Activated T-helper 1 cell treated with anti-CD3 and anti-CD28 coated beads, Interleukin-12 subunit alpha, Interleukin-12 subunit beta, Interleukin-2, Interleukin-4 antibody, amounts not matched to agents 30 ng/mL and 10 ng/mL and 1 ng/mL, durations not matched to agents 14 hours and 24 hours and 36 hours (primary cell): ENCODE measurements around the gene THSD7A. TPM values are rescaled to one million over a fixed set of nuclear protein-coding genes. Genes with fewer than 3 reads are reported as not detected.

Experiments
- DNase-seq: peaks from one replicate; pipeline ENCODE4 v3.0.0; 2021; ENCODE audit warnings: low spot score
- H3K27ac Mint-ChIP-seq: one replicate; pipeline ENCODE4 v1.8.0; 2021; ENCODE audit warnings: mild to moderate bottlenecking, mixed read lengths
- H3K27me3 Mint-ChIP-seq: one replicate; pipeline ENCODE4 v1.8.0; 2022; ENCODE audit warnings: mild to moderate bottlenecking, moderate library complexity, mixed read lengths; ENCODE audit not compliant: insufficient read depth
- H3K36me3 Mint-ChIP-seq: one replicate; pipeline ENCODE4 v1.8.0; 2021; ENCODE audit warnings: low read depth, mixed read lengths
- H3K4me1 Mint-ChIP-seq: one replicate; pipeline ENCODE4 v1.8.0; 2021; ENCODE audit warnings: low read depth, mixed read lengths
- H3K4me3 Mint-ChIP-seq: one replicate; pipeline ENCODE4 v1.8.0; 2021; ENCODE audit warnings: mild to moderate bottlenecking, moderate library complexity, mixed read lengths
- H3K9me3 Mint-ChIP-seq: one replicate; pipeline ENCODE4 v1.8.0; 2021; ENCODE audit warnings: mixed read lengths
- intact Hi-C: fragments of 100-400 bp; cut with micrococcal nuclease; formaldehyde crosslinking; loops from one replicate; pipeline ENCODE4 v1.15.1; 2024
- total RNA-seq: library from RNA; stranded (reverse); gene quantifications from 2 replicates; pipeline ENCODE4 v1.2.3, GENCODE V29; 2022

THSD7A gene, protein sequence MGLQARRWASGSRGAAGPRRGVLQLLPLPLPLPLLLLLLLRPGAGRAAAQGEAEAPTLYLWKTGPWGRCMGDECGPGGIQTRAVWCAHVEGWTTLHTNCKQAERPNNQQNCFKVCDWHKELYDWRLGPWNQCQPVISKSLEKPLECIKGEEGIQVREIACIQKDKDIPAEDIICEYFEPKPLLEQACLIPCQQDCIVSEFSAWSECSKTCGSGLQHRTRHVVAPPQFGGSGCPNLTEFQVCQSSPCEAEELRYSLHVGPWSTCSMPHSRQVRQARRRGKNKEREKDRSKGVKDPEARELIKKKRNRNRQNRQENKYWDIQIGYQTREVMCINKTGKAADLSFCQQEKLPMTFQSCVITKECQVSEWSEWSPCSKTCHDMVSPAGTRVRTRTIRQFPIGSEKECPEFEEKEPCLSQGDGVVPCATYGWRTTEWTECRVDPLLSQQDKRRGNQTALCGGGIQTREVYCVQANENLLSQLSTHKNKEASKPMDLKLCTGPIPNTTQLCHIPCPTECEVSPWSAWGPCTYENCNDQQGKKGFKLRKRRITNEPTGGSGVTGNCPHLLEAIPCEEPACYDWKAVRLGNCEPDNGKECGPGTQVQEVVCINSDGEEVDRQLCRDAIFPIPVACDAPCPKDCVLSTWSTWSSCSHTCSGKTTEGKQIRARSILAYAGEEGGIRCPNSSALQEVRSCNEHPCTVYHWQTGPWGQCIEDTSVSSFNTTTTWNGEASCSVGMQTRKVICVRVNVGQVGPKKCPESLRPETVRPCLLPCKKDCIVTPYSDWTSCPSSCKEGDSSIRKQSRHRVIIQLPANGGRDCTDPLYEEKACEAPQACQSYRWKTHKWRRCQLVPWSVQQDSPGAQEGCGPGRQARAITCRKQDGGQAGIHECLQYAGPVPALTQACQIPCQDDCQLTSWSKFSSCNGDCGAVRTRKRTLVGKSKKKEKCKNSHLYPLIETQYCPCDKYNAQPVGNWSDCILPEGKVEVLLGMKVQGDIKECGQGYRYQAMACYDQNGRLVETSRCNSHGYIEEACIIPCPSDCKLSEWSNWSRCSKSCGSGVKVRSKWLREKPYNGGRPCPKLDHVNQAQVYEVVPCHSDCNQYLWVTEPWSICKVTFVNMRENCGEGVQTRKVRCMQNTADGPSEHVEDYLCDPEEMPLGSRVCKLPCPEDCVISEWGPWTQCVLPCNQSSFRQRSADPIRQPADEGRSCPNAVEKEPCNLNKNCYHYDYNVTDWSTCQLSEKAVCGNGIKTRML (N-terminal part only)
- not detected in 2 replicates for total RNA-seq

GRCh38 chr7:11831736-11832495 is at the start of gene THSD7A:
THSD7A (minus strand) TSS chr7:11832198; CDS start chr7:11831946, 252 bp downstream.
- intact Hi-C loops, result loop anchor here (10.0 kb wide), 1 partner anchor 493 kb away; no protein-coding TSS in a partner anchor
- DNase-seq, result no peak

DNA sequence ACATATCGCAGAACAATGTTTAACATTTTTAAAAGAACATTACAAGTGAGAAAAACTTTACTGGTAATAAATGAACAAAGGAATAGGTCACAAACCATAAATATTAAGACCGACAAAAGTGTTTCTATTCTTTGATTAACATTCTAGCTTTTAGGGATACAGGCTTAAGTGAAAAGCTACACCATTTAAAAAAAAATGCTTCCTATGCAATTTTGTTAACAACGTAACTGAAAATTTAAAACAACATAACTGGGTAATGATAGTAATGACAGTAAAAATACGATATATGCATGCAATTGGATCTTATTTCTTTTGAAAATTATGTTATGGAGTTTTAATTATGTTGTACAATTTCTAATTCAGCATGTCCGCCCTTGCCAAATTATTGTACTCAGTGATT is 49.7 kb upstream of the THSD7A start:
- intact Hi-C loops, result no loop called here
- Mint-ChIP-seq H3K4me1 (no peaks in the 10 kb centered on the region), H3K27me3 (no peaks in the 10 kb centered on the region), H3K27ac (no peak overlapping the region), H3K36me3 (no peaks in the 10 kb centered on the region), H3K4me3 (no peak overlapping the region), H3K9me3 (no peaks in the 10 kb centered on the region)
- no peak for DNase-seq

More at GRCh38 chr7:11831736-11832495, at the start of gene THSD7A:
- Mint-ChIP-seq H3K36me3 (no peaks in the 10 kb centered on the region), H3K4me3 (no peak within 1 kb of the TSS), H3K9me3 (no peaks in the 10 kb centered on the region), H3K27me3 (peaks cover 27% of the 10 kb centered on the region), H3K27ac (no peak within 1 kb of the TSS), H3K4me1 (peaks cover 8% of the 10 kb centered on the region)

- H3K27ac Mint-ChIP-seq, result no peak overlapping the region
- H3K4me1 Mint-ChIP-seq, result no peaks in the 10 kb centered on the region
- H3K9me3 Mint-ChIP-seq, result no peaks in the 10 kb centered on the region
- DNase-seq, result no peak
- H3K4me3 Mint-ChIP-seq, result no peak overlapping the region
- intact Hi-C loops, result no loop called here
- no peaks in the 10 kb centered on the region for H3K27me3 Mint-ChIP-seq
- no peaks in the 10 kb centered on the region for H3K36me3 Mint-ChIP-seq
These were observed 43.6 kb upstream of the THSD7A start for GRCh38 chr7:11875635-11876034.

GRCh38 chr7:11865671-11866070 is 33.7 kb upstream of the THSD7A start:
- H3K9me3 Mint-ChIP-seq, result peaks cover 3% of the 10 kb centered on the region
- no peaks in the 10 kb centered on the region for H3K4me1 Mint-ChIP-seq
- intact Hi-C loops, result no loop called here
- no peaks in the 10 kb centered on the region for H3K36me3 Mint-ChIP-seq
- no peaks in the 10 kb centered on the region for H3K27me3 Mint-ChIP-seq
- H3K27ac Mint-ChIP-seq, result no peak overlapping the region
- H3K4me3 Mint-ChIP-seq, result no peak overlapping the region
- DNase-seq, result no peak

GRCh38 chr7:11858622-11859302 is 26.8 kb upstream of the THSD7A start:
- H3K27ac Mint-ChIP-seq, result no peak overlapping the region
- no peak overlapping the region for H3K4me3 Mint-ChIP-seq
- H3K4me1 Mint-ChIP-seq, result no peaks in the 10 kb centered on the region
- no peaks in the 10 kb centered on the region for H3K9me3 Mint-ChIP-seq
- intact Hi-C loops, result no loop called here
- no peaks in the 10 kb centered on the region for H3K36me3 Mint-ChIP-seq
- no peaks in the 10 kb centered on the region for H3K27me3 Mint-ChIP-seq
- no peak for DNase-seq

DNA sequence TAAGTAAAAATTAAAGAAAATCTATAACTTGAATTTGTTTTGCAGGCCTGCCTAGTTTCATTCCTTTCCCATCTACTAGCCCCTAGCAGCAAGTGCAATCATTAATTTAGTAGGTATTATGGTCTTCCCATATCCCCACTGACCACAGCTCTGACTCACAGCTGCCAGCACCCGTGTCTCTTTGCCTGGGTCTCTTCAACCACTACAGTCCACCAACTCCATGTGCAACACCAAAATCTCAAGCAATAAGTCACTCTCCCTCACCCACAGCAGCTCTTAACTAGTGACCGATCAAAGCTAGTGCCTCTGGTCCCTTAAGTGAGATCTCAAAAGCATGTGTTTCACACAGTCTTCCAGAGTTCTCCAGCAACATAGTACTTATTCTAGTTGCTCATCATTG is 26.0 kb upstream of the THSD7A start:
- Mint-ChIP-seq H3K4me1 (no peaks in the 10 kb centered on the region), H3K36me3 (no peaks in the 10 kb centered on the region), H3K4me3 (no peak overlapping the region), H3K9me3 (no peaks in the 10 kb centered on the region), H3K27ac (no peak overlapping the region), H3K27me3 (no peaks in the 10 kb centered on the region)
- no peak for DNase-seq
- intact Hi-C loops, result no loop called here

DNA sequence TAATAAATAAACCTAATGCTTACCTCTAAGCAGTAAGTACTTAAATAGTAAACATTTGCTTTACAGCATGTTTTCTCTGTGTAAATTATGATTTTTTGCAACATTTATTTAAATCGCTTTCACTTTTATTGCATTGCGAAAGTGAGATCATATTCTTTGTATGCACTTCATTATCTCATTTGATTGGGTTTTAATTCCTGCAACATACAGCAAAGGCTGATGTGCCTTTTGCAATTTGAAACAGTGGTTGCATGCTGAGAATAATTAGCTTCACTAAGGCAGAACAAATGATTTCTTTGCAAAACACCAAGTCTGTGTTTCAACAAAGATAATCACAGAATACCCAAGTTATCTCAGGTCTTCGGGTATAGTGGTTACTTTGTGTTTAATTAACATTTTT is 16.3 kb upstream of the THSD7A start:
- Mint-ChIP-seq H3K27ac (no peak overlapping the region), H3K4me1 (no peaks in the 10 kb centered on the region), H3K27me3 (no peaks in the 10 kb centered on the region), H3K9me3 (no peaks in the 10 kb centered on the region), H3K36me3 (no peaks in the 10 kb centered on the region), H3K4me3 (no peak overlapping the region)
- DNase-seq, result no peak
- intact Hi-C loops, result no loop called here

DNA sequence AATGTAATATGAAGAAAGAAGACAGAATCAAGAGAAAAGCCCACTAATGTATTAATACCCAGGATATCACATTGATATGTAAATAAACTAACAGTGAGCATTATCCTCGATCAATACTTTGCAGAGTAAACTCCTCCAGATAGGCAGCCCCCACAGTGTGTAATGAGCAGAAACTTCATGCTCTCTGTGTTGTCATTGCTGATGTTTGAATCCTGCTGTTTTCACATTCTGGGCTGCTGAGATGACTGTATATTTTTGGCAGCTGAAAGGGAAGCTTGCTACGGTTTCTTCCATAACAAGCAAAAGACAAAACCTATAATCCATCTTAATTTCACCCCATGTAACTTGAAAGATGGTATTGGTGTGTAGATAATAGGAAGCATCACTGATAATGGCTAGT is 15.3 kb upstream of the THSD7A start:
- no peaks in the 10 kb centered on the region for H3K9me3 Mint-ChIP-seq
- intact Hi-C loops, result no loop called here
- no peak overlapping the region for H3K27ac Mint-ChIP-seq
- no peaks in the 10 kb centered on the region for H3K4me1 Mint-ChIP-seq
- H3K36me3 Mint-ChIP-seq, result no peaks in the 10 kb centered on the region
- DNase-seq, result no peak
- no peaks in the 10 kb centered on the region for H3K27me3 Mint-ChIP-seq
- no peak overlapping the region for H3K4me3 Mint-ChIP-seq

- Mint-ChIP-seq H3K36me3 (no peaks in the 10 kb centered on the region), H3K27ac (no peak overlapping the region), H3K4me1 (no peaks in the 10 kb centered on the region), H3K9me3 (no peaks in the 10 kb centered on the region), H3K27me3 (no peaks in the 10 kb centered on the region), H3K4me3 (no peak overlapping the region)
- DNase-seq, result no peak
- intact Hi-C loops, result no loop called here
These were observed 14.5 kb upstream of the THSD7A start for GRCh38 chr7:11846361-11846955.

GRCh38 chr7:11843113-11843765 is 11.2 kb upstream of the THSD7A start:
- Mint-ChIP-seq H3K9me3 (no peaks in the 10 kb centered on the region), H3K4me1 (no peaks in the 10 kb centered on the region), H3K4me3 (no peak overlapping the region), H3K27ac (no peak overlapping the region), H3K27me3 (no peaks in the 10 kb centered on the region), H3K36me3 (no peaks in the 10 kb centered on the region)
- intact Hi-C loops, result no loop called here
- DNase-seq, result no peak

DNA sequence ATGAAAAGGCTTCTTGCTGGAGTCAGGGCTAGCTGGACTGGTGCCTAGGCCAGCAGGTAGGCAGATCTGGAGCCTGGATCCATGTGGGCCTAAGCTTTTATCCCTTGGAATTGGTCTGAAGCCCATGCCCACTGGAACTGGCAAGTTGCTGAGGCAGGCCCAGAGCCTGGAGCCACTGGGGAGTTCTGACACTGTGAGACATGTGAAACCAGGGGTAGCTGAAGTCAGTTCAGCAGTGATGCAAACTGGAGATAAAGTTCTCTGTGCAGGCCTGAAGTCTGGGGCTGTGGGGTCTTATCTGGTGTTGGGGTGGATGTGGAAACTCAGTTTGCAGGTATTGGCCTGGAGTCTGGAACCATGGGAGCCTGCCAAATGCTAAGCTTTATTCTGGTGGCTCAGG is 9.7 kb upstream of the THSD7A start:
- intact Hi-C loops, result no loop called here
- Mint-ChIP-seq H3K9me3 (no peaks in the 10 kb centered on the region), H3K36me3 (no peaks in the 10 kb centered on the region), H3K27me3 (no peaks in the 10 kb centered on the region), H3K4me3 (no peak overlapping the region), H3K27ac (no peak overlapping the region), H3K4me1 (no peaks in the 10 kb centered on the region)
- no peak for DNase-seq
